Mucosa of descending colon (tissue), 3 donors: ENCODE measurements around the gene CLDN18. TPM values are rescaled to one million over a fixed set of nuclear protein-coding genes. Genes with fewer than 3 reads are reported as not detected.
A peak's percentile ranks its signal among the peaks of the same experiment; 100 is the strongest.

Experiments
- ATAC-seq: fragments of 200-7000 bp; cut with Tn5 transposase; one replicate; pipeline ENCODE4 v1.9.1; 2020; ENCODE audit warnings: mild to moderate bottlenecking, moderate library complexity
- DNase-seq, 3 donors: peaks; one replicate each; pipeline ENCODE4 v3.0.0-alpha.2; 2020
- H3K36me3 ChIP-seq: fragments of 200-600 bp; one replicate; pipeline ENCODE4 v1.8.0; 2021; ENCODE audit warnings: low read depth, mild to moderate bottlenecking
- H3K4me1 ChIP-seq: fragments of 200-600 bp; one replicate; pipeline ENCODE4 v1.8.0; 2021; ENCODE audit warnings: low read depth, mild to moderate bottlenecking
- H3K4me3 ChIP-seq: fragments of 200-600 bp; one replicate; pipeline ENCODE4 v1.8.0; 2021; ENCODE audit warnings: mild to moderate bottlenecking
- H3K9me3 ChIP-seq: fragments of 200-600 bp; one replicate; pipeline ENCODE4 v1.8.0; 2021; ENCODE audit warnings: mild to moderate bottlenecking
- intact Hi-C, 2 donors: fragments of 100-400 bp; cut with DNase I in 1 of 2; cut with micrococcal nuclease in 1 of 2; formaldehyde crosslinking; loops; one replicate each; pipeline versions ENCODE4 v1.11.0 to v1.11.1; 2022; cut with DNase I, micrococcal nuclease
- total RNA-seq, 3 donors: library from RNA; stranded (reverse); fragmentation: NEBNext Ultra II Directional in 2 of 3; extraction: Animal tissue kit (Norgen Biotek cat#: 25700) in 2 of 3; gene quantifications; one replicate each; pipeline versions ENCODE4 v1.2.1 to v1.2.4, GENCODE V29; 2021 to 2023
- TF ChIP-seq, protein P1 (sequence below): fragments of 200-600 bp; IDR thresholded peaks from one replicate; pipeline ENCODE4 v1.8.0; 2022; ENCODE audit warnings: antibody characterized with exemption, mild to moderate bottlenecking
- donor health status: DM: no; HTN: no; CAD: no; lungs with moderate emphysema.
- donor health status: DM: no; HTN: no; CAD: no.
- donor health status: DM: no; HTN: yes; CAD: no.

CLDN18 gene
- total RNA-seq, 3 donors from 2014 or later = not detected

DNA sequence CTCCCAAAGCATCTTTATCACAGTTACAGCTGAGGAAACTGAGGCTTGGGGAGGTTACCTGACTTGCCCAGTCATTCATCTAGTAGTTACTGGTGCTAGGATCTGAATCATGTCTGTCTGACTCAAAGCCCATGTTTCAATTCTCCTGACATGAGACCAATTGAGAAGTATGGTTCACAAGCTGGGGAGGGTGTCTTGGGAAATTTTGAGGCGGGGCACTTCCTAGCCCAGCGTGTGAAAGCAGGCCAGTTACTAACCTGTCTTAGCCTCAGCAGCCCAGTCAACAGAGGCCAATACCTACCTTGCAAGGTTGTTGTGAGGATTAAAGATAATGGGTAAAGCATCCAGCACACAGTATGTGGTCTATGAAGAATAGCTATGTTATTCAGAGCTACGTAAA, 37.0 kb downstream of the CLDN18 start:
- Histone ChIP-seq H3K4me1 (no peaks in the 10 kb centered on the region), H3K4me3 (no peak overlapping the region), H3K36me3 (no peaks in the 10 kb centered on the region), H3K9me3 (no peaks in the 10 kb centered on the region)
- TF ChIP-seq, protein P1, sequence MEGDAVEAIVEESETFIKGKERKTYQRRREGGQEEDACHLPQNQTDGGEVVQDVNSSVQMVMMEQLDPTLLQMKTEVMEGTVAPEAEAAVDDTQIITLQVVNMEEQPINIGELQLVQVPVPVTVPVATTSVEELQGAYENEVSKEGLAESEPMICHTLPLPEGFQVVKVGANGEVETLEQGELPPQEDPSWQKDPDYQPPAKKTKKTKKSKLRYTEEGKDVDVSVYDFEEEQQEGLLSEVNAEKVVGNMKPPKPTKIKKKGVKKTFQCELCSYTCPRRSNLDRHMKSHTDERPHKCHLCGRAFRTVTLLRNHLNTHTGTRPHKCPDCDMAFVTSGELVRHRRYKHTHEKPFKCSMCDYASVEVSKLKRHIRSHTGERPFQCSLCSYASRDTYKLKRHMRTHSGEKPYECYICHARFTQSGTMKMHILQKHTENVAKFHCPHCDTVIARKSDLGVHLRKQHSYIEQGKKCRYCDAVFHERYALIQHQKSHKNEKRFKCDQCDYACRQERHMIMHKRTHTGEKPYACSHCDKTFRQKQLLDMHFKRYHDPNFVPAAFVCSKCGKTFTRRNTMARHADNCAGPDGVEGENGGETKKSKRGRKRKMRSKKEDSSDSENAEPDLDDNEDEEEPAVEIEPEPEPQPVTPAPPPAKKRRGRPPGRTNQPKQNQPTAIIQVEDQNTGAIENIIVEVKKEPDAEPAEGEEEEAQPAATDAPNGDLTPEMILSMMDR = no peak
- intact Hi-C loops = no loop called here
- DNase-seq (no peak), ATAC-seq (no peak)

DNA sequence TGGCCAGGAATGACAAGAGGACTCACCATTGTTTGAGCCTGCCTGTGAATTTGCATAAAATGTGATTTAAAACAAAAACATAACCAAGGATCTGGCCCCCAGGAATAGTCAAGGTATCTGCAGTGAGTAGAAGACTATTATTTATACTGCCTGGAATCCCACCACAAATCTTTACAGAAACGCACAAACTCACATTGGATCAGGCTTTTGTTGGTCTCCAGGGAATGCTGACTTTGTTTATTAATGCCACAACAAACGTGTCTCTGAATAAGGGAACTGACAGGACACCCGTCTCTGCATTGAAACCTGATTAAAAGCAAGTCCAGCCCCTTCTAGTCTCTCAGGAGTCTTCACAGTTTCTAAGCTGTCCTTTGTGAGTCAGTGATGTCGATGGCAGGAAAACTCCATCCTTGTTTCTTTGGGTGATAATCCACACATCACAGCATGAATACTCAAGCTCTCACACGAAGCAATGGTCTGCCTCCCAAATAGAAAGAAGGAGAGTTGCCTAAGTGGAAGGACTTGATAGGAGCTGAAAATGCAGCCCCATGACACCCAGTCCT, 37.7 kb downstream of the CLDN18 start:
- DNase-seq (no peak), ATAC-seq (no peak)
- Histone ChIP-seq H3K4me3 (no peak overlapping the region), H3K4me1 (no peaks in the 10 kb centered on the region), H3K36me3 (no peaks in the 10 kb centered on the region), H3K9me3 (no peaks in the 10 kb centered on the region)
- intact Hi-C loops = no loop called here
- TF ChIP-seq, protein P1 = no peak

DNA sequence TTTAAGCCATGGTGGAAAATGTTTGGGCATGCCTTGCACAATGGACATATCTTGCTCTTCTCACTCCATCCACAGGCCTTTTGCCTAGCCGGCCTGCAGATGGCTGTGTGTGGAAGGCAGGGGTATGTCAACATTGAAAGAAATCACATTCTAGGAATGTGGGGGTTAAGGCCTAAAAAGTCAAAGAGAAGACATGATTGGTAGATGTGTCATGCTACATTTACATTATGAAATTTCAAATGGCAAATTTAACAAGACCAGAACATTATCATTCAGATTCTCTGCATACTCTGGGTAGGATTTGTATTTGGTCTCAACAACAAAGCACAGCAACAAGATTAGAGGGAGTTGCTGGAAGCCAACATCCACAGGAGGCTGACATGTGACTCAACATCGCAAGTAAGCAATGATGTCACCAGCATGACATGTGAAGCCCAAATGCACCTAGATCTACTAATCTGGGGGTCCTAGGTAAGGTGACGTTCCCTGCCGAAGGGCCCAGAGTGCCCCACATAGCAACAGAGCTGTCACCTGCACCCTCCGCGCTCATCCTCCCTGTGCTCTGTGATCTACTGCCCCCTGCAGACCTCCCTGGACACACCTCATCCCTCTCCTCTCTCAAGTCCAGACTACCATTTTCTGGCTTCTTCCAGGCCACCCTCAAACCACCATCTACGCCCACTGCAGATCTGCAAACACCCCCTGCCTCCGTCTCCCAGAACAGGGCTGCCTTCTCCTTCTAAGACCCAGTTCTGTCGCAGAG, 39.4 kb downstream of the CLDN18 start:
- ATAC-seq = no peak

DNA sequence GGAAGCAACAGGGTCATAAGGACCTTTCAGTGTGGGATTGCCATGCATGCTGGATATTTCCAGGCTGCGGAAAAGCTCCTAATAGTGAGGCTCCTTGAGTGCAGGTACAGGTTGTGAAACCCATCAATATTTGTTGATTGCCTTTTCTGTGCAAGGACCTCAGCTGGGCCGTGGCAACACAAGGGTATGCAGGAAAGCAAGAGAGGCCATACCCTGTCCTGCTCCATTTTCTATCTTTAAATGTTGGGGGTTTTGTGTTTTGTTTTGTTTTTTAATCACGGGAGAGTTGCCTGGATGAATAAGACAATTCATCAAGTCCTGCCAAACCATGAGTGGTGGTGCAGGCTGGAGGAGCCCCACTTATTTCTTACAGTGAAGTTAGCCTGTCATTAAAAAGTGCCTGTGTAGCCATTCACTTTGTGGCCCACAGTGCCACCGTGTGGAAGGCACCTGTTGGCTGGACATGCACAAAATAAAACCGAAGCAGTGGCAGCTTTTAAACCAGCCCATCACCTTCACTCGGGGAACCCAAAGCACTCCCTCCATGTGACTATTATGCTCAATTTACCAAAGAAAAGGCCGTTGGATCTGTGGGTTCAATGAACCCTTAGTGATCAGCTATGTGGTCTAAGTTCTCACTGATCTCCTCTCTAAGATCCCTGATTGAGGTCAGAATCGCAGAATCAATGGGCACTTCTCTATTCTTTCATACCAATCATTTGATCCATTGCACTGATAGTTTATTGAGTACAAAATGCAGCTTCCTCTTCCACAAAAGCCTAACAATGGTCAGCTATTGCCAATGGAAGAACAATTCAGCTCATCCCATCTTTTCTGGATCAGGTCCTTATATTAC, 42.2 kb downstream of the CLDN18 start:
- Histone ChIP-seq H3K4me1 (no peaks in the 10 kb centered on the region), H3K36me3 (no peaks in the 10 kb centered on the region), H3K4me3 (no peak overlapping the region), H3K9me3 (no peaks in the 10 kb centered on the region)
- TF ChIP-seq, protein P1 = no peak
- intact Hi-C loops = no loop called here
- DNase-seq = peak in 2 of 3 donors; percentile 43 to 51
- peak; percentile 52 for ATAC-seq

More for the DNA sequence above, 39.4 kb downstream of the CLDN18 start:
- intact Hi-C loops = no loop called here
- TF ChIP-seq, protein P1 = no peak
- Histone ChIP-seq H3K9me3 (no peaks in the 10 kb centered on the region), H3K4me3 (no peak overlapping the region), H3K4me1 (no peaks in the 10 kb centered on the region), H3K36me3 (no peaks in the 10 kb centered on the region)
- DNase-seq = no peak

GRCh38 chr3:138054057-138054456, 44.1 kb downstream of the CLDN18 start:
- Histone ChIP-seq H3K9me3 (no peaks in the 10 kb centered on the region), H3K4me1 (no peaks in the 10 kb centered on the region), H3K36me3 (no peaks in the 10 kb centered on the region), H3K4me3 (no peak overlapping the region)
- ATAC-seq (no peak), DNase-seq (no peak)
- TF ChIP-seq, protein P1 = no peak
- intact Hi-C loops = no loop called here
